HCT116 (cell line): ENCODE results near the gene ST3GAL3. TPM values are rescaled to one million over a fixed set of nuclear protein-coding genes. Genes with fewer than 3 reads are reported as not detected.

Experiments used
- ATAC-seq: fragments of 200-7000 bp; cut with Tn5 transposase; 2 replicates; pipeline ENCODE4 v1.9.1; 2020; ENCODE audit warnings: mild to moderate bottlenecking, moderate library complexity
- BruUV-seq: library from RNA; stranded (reverse); fragments of 400-500 nt; replicated peaks from 2 replicates; lab custom pipeline; 2021; lab: Mats Ljungman, UMichigan
- CTCF ChIA-PET: fragments of 300-600 bp; sonication (Branson Sonifier 250); formaldehyde crosslinking; loops from one replicate; lab custom pipeline; 2021; ENCODE audit warnings: antibody characterized with exemption; lab: Charles Lee
- POLR2A ChIA-PET: fragments of 300-600, 350-600 bp; sonication (Branson Sonifier 250); formaldehyde crosslinking; loops from one replicate; lab custom pipeline; 2021; ENCODE audit warnings: antibody characterized with exemption; lab: Charles Lee
- RAD21 ChIA-PET, 2 experiments: fragments of 300-600 bp; sonication (Branson Sonifier 250); formaldehyde crosslinking; loops; one replicate each; lab custom pipeline; 2023; ENCODE audit warnings: low total read pairs in 2 of 2; ENCODE audit not compliant: uncharacterized antibody in 2 of 2, unreplicated experiment in 2 of 2, low non-redundant PET in 1 of 2; lab: Charles Lee
- DNase-seq: peaks from one replicate; pipeline ENCODE4 v3.0.0-alpha.2; 2010; ENCODE audit warnings: low read depth, low spot score
- H2AFZ ChIP-seq: fragments of 200-600 bp; shearing (Covaris generic), sonication (generic); 2 replicates; pipeline ENCODE4 v1.6.1; 2017; ENCODE audit warnings: low read depth, mixed run types, mixed read lengths, antibody characterized with exemption, low read length; ENCODE audit not compliant: poor library complexity, severe bottlenecking
- H3K27ac ChIP-seq: 2 replicates; pipeline ENCODE4 v1.5.1; 2012; ENCODE audit warnings: low read depth, low read length
- H3K27me3 ChIP-seq: fragments of 200-600 bp; sonication (generic); 2 replicates; pipeline ENCODE4 v1.6.1; 2016; ENCODE audit warnings: mixed run types, low read length, mixed read lengths; ENCODE audit not compliant: insufficient read depth
- H3K36me3 ChIP-seq, 2 experiments: fragments of 200-500 bp in 1 of 2; fragments of 200-600 bp in 1 of 2; sonication (Bioruptor generic) in 1 of 2; sonication (generic) in 1 of 2; 2 replicates each; pipeline versions ENCODE4 v1.5.1 to v1.6.1; 2014 to 2016; ENCODE audit warnings: low read length in 2 of 2, inconsistent platforms in 1 of 2, mixed read lengths in 1 of 2, mixed run types in 1 of 2; ENCODE audit not compliant: insufficient read depth in 2 of 2, control insufficient read depth in 1 of 2
- H3K4me1 ChIP-seq, 2 experiments: fragments of 200-600 bp in 1 of 2; sonication (generic) in 1 of 2; 2 replicates each; pipeline versions ENCODE4 v1.5.1 to v1.6.1; 2012 to 2017; ENCODE audit warnings: low read length in 2 of 2, inconsistent platforms in 1 of 2, mild to moderate bottlenecking in 1 of 2, mixed read lengths in 1 of 2, mixed run types in 1 of 2, moderate library complexity in 1 of 2; ENCODE audit not compliant: insufficient read depth in 2 of 2, control insufficient read depth in 1 of 2
- H3K4me2 ChIP-seq: fragments of 200-600 bp; sonication (generic); 2 replicates; pipeline ENCODE4 v1.6.1; 2017; ENCODE audit warnings: mixed run types, low read length, mixed read lengths
- H3K4me3 ChIP-seq, 2 experiments: fragments of 200-600 bp in 1 of 2; sonication (generic) in 1 of 2; replicated peaks in 1 of 2; 2 replicates each; pipeline ENCODE4 v1.5.1; 2011 to 2016; ENCODE audit warnings: low read length in 2 of 2, control low read depth in 1 of 2, low read depth in 1 of 2, mild to moderate bottlenecking in 1 of 2, mixed read lengths in 1 of 2, mixed run types in 1 of 2
- H3K79me2 ChIP-seq: fragments of 200-600 bp; sonication (generic); 2 replicates; pipeline ENCODE4 v1.6.1; 2017; ENCODE audit warnings: mild to moderate bottlenecking, mixed run types, low read length, moderate library complexity, mixed read lengths; ENCODE audit not compliant: insufficient read depth
- H3K9ac ChIP-seq: fragments of 200-600 bp; sonication (generic); 2 replicates; pipeline ENCODE4 v1.6.1; 2016; ENCODE audit warnings: low read length, mixed read lengths
- H3K9me2 ChIP-seq: fragments of 200-600 bp; sonication (generic), shearing (Covaris generic); 2 replicates; pipeline ENCODE4 v1.6.1; 2017; ENCODE audit warnings: mixed run types, mild to moderate bottlenecking, moderate library complexity; ENCODE audit not compliant: insufficient read depth
- H3K9me3 ChIP-seq, 2 experiments: fragments of 200-500 bp in 1 of 2; fragments of 200-600 bp in 1 of 2; sonication (Bioruptor generic) in 1 of 2; sonication (generic) in 1 of 2; 2 replicates each; pipeline ENCODE4 v1.6.1; 2014 to 2017; ENCODE audit warnings: low read length in 2 of 2, mixed read lengths in 2 of 2, inconsistent platforms in 1 of 2, low read depth in 1 of 2, mild to moderate bottlenecking in 1 of 2, mixed run types in 1 of 2, moderate library complexity in 1 of 2; ENCODE audit not compliant: control insufficient read depth in 1 of 2, insufficient read depth in 1 of 2
- H4K20me1 ChIP-seq: fragments of 200-600 bp; sonication (generic), shearing (Covaris generic); 2 replicates; pipeline ENCODE4 v1.6.1; 2017; ENCODE audit warnings: mixed run types, mild to moderate bottlenecking, moderate library complexity; ENCODE audit not compliant: insufficient read depth
- CBX3 ChIP-seq: IDR thresholded peaks from 2 replicates; pipeline ENCODE4 v1.6.1; 2012; ENCODE audit warnings: low read depth
- CEBPB ChIP-seq: IDR thresholded peaks from 2 replicates; pipeline ENCODE4 v1.6.1; 2012; ENCODE audit warnings: low read depth
- EGR1 ChIP-seq: IDR thresholded peaks from 2 replicates; pipeline ENCODE4 v1.6.1; 2012; ENCODE audit warnings: low read depth
- ELF1 ChIP-seq: IDR thresholded peaks from 2 replicates; pipeline ENCODE4 v1.6.1; 2012; ENCODE audit warnings: low read depth, borderline replicate concordance
- JUND ChIP-seq: IDR thresholded peaks from 2 replicates; pipeline ENCODE4 v1.6.1; 2012
- MAX ChIP-seq: IDR thresholded peaks from 2 replicates; pipeline ENCODE4 v1.6.1; 2012
- POLR2A ChIP-seq: IDR thresholded peaks from 2 replicates; pipeline ENCODE4 v1.7.0; 2011; ENCODE audit warnings: borderline replicate concordance; ENCODE audit not compliant: insufficient read depth, insufficient read length; ENCODE audit errors: extremely low read depth
- POLR2AphosphoS5 ChIP-seq: IDR thresholded peaks from 2 replicates; pipeline ENCODE4 v1.6.1; 2011; ENCODE audit warnings: mild to moderate bottlenecking, low read depth, low read length, moderate library complexity
- SIN3A ChIP-seq: IDR thresholded peaks from 2 replicates; pipeline ENCODE4 v1.6.1; 2012; ENCODE audit warnings: low read depth
- TCF7L2 ChIP-seq: IDR thresholded peaks from 2 replicates; pipeline ENCODE4 v1.7.0; 2011; ENCODE audit warnings: borderline replicate concordance, inconsistent platforms; ENCODE audit not compliant: insufficient read depth, insufficient read length; ENCODE audit errors: extremely low read depth
- YY1 ChIP-seq: IDR thresholded peaks from 2 replicates; pipeline ENCODE4 v1.6.1; 2011; ENCODE audit warnings: low read length, low read depth, moderate library complexity, mild to moderate bottlenecking; ENCODE audit not compliant: insufficient replicate concordance; ENCODE audit errors: extremely low read depth
- intact Hi-C: fragments of 100-400 bp; cut with micrococcal nuclease; formaldehyde crosslinking; loops from 2 replicates; pipeline ENCODE4 v1.10.0; 2022
- total RNA-seq: library from RNA; stranded (reverse); gene quantifications from one replicate; pipeline ENCODE4 v1.2.1, GENCODE V29; 2021; ENCODE audit not compliant: unreplicated experiment
- TF ChIP-seq, protein P1 (sequence below): IDR thresholded peaks from 2 replicates; pipeline ENCODE4 v1.6.1; 2012; ENCODE audit warnings: low read depth
- TF ChIP-seq, protein P2 (sequence below): IDR thresholded peaks from 2 replicates; pipeline ENCODE4 v1.6.1; 2012

Gene ST3GAL3
- total RNA-seq, 1 experiment from 2014 or later, result 7.2 TPM

GRCh38 chr1:43669878-43670277 lies 37.5 kb upstream of the ST3GAL3 start:
- intact Hi-C loops, result no loop called here
- POLR2A ChIA-PET, result interaction anchor here (1.0 kb wide), 1 partner anchor 19 kb away, joined by 5 read pairs; the partner anchor contains the start of gene KDM4A
- H3K36me3 ChIP-seq, result peaks cover 44 to 75% of the 10 kb centered on the region in 2 experiments
- TF ChIP-seq ELF1, result no peak
- no peak for TF ChIP-seq POLR2AphosphoS5
- TF ChIP-seq CBX3, result no peak
- TF ChIP-seq, all 23 proteins: peak for 0
- Histone ChIP-seq H3K4me2 (no peak overlapping the region), H3K9me3 (no peaks in the 10 kb centered on the region), H3K27me3 (no peaks in the 10 kb centered on the region), H2AFZ (no peak overlapping the region), H3K4me1 (no peaks in the 10 kb centered on the region), H3K4me3 (no peak overlapping the region), H3K79me2 (no peaks in the 10 kb centered on the region), H4K20me1 (no peaks in the 10 kb centered on the region), H3K9me2 (no peaks in the 10 kb centered on the region), H3K9ac (no peak overlapping the region), H3K27ac (no peak overlapping the region)
- no TSS peak for BruUV-seq
- ChIA-PET CTCF (no interaction called here), RAD21 (no interaction called here)
- no peak for DNase-seq
- ATAC-seq, result no peak

- Histone ChIP-seq H3K27me3 (no peaks in the 10 kb centered on the region), H4K20me1 (no peaks in the 10 kb centered on the region), H2AFZ (no peak overlapping the region), H3K36me3 (peaks cover 39 to 66% of the 10 kb centered on the region in 2 experiments), H3K4me1 (no peaks in the 10 kb centered on the region), H3K9me2 (no peaks in the 10 kb centered on the region), H3K4me3 (no peak overlapping the region), H3K4me2 (no peak overlapping the region), H3K9ac (no peak overlapping the region), H3K27ac (no peak overlapping the region), H3K9me3 (no peaks in the 10 kb centered on the region), H3K79me2 (no peaks in the 10 kb centered on the region)
- DNase-seq (no peak), ATAC-seq (no peak)
- no TSS peak for BruUV-seq
- RAD21 ChIA-PET, result no interaction called here
- TF ChIP-seq, protein P1, sequence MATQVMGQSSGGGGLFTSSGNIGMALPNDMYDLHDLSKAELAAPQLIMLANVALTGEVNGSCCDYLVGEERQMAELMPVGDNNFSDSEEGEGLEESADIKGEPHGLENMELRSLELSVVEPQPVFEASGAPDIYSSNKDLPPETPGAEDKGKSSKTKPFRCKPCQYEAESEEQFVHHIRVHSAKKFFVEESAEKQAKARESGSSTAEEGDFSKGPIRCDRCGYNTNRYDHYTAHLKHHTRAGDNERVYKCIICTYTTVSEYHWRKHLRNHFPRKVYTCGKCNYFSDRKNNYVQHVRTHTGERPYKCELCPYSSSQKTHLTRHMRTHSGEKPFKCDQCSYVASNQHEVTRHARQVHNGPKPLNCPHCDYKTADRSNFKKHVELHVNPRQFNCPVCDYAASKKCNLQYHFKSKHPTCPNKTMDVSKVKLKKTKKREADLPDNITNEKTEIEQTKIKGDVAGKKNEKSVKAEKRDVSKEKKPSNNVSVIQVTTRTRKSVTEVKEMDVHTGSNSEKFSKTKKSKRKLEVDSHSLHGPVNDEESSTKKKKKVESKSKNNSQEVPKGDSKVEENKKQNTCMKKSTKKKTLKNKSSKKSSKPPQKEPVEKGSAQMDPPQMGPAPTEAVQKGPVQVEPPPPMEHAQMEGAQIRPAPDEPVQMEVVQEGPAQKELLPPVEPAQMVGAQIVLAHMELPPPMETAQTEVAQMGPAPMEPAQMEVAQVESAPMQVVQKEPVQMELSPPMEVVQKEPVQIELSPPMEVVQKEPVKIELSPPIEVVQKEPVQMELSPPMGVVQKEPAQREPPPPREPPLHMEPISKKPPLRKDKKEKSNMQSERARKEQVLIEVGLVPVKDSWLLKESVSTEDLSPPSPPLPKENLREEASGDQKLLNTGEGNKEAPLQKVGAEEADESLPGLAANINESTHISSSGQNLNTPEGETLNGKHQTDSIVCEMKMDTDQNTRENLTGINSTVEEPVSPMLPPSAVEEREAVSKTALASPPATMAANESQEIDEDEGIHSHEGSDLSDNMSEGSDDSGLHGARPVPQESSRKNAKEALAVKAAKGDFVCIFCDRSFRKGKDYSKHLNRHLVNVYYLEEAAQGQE, result no peak
- TF ChIP-seq CEBPB (no peak), CBX3 (no peak), TCF7L2 (no peak), JUND (no peak), POLR2A (no peak), ELF1 (no peak), SIN3A (no peak), MAX (no peak), POLR2AphosphoS5 (no peak), YY1 (no peak), EGR1 (no peak)
- TF ChIP-seq, protein P2, sequence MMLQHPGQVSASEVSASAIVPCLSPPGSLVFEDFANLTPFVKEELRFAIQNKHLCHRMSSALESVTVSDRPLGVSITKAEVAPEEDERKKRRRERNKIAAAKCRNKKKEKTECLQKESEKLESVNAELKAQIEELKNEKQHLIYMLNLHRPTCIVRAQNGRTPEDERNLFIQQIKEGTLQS, result no peak
- intact Hi-C loops, result no loop called here
- POLR2A ChIA-PET, result interaction anchor here (1.2 kb wide), 1 partner anchor 21 kb away, joined by 3 read pairs; the partner anchor contains the start of gene KDM4A
- CTCF ChIA-PET, result no interaction called here
These were observed 36.1 kb upstream of the ST3GAL3 start for GRCh38 chr1:43671193-43671592.
